Measurements from ENCODE around the gene ZDHHC11. TPM values are rescaled to one million over a fixed set of nuclear protein-coding genes. Genes with fewer than 3 reads are reported as not detected.
A peak's percentile ranks its signal among the peaks of the same experiment; 100 is the strongest.
"Not testable (repeated sequence)": the region's sequence is repeated elsewhere in the genome, so short reads cannot be mapped to it uniquely, and the experiment has no call there.

Gene ZDHHC11
- total and polyA plus RNA-seq, 3 donors from 2014 or later, result 22.9 to 39.7 (median 37.2) TPM

DNA sequence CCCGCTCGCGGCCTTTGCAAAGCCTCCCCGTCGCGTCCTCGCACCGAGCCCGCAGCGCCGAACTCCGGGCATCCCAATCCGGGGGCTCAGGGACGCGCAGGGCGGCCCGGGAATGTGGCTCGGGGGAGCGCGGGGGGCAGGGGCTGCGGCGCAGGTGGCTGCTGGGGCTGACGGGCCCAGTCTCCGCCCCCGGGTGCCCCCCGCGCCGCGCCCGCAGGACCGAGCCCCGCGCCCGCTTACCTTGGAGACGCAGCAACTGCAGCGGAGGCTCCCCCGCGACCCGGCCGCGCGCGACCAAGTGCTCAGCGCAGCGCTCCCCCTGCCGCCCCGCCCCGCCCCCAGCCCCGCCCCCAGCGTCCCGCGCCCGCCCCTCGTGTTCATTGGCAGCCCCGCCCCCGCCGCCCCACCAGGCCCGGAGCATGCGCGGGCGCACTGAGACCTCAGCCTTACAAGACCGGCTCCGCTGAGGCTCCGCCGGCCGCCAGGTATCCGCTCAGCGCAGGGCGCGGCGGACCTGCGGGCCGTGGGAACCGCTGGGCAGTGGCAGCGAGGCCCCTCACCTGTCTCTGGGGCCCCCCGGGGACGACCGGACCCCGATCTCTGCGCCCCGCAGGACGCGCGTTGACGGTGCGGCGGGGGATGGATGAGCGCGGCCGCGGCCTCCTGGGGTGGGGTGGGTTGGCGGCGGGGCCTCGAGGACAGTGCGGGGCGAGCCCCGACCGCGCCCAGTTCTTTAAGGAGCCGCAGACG lies 66.2 kb downstream of the ZDHHC11 start, which contains the start of gene ZDHHC11B:
ZDHHC11B (minus strand) TSS at position 302 of the 750 bp plus-strand sequence. CDS start 17,810 bp downstream, outside the sequence.
- H3K36me3 ChIP-seq (ENCODE audit: low read depth, missing control alignments); H3K27ac ChIP-seq; intact Hi-C loops (cut with DNase I; ENCODE audit: low total_unique reads): not testable (repeated sequence)

GRCh38 chr5:783881-784427 lies 66.8 kb downstream of the ZDHHC11 start:
- H3K4me1 ChIP-seq; DNase-seq; H3K27ac ChIP-seq; intact Hi-C loops (cut with DNase I; ENCODE audit: low total_unique reads); H3K27me3 ChIP-seq; H3K36me3 ChIP-seq (ENCODE audit: low read depth, missing control alignments); H3K9me3 ChIP-seq: not testable (repeated sequence)
- H3K4me3 ChIP-seq, result peak overlapping the region; percentile 66 to 70
- 0 to 1% methylated on average over 23 to 35 of the region's 43 CpGs for WGBS, 2 donors

More for the DNA sequence above, 66.2 kb downstream of the ZDHHC11 start, which contains the start of gene ZDHHC11B:
- DNase-seq, result peak; percentile 94
- peak within 1 kb of the TSS; percentile 66 to 70 for H3K4me3 ChIP-seq
- not testable (repeated sequence) for H3K9me3 ChIP-seq, H3K4me1 ChIP-seq, H3K27me3 ChIP-seq
- WGBS, 2 donors, result 1 to 2% methylated on average over 10 to 31 of the region's 101 CpGs

GRCh38 chr5:783049-783802 lies 67.6 kb downstream of the ZDHHC11 start:
- 3 to 4% methylated on average over 18 to 28 of the region's 31 CpGs for WGBS, 2 donors
- H3K4me3 ChIP-seq; H3K27ac ChIP-seq; H3K36me3 ChIP-seq (ENCODE audit: low read depth, missing control alignments); H3K9me3 ChIP-seq; H3K4me1 ChIP-seq; H3K27me3 ChIP-seq; intact Hi-C loops (cut with DNase I; ENCODE audit: low total_unique reads): not testable (repeated sequence)
- peak; percentile 37 for DNase-seq

GRCh38 chr5:782356-782755 lies 68.4 kb downstream of the ZDHHC11 start:
- H3K27ac ChIP-seq; H3K4me1 ChIP-seq; H3K36me3 ChIP-seq (ENCODE audit: low read depth, missing control alignments); H3K27me3 ChIP-seq; intact Hi-C loops (cut with DNase I; ENCODE audit: low total_unique reads); H3K4me3 ChIP-seq; DNase-seq; H3K9me3 ChIP-seq: not testable (repeated sequence)
- no CpG with 5 or more reads among the region's 12 CpGs for WGBS, 2 donors

DNA sequence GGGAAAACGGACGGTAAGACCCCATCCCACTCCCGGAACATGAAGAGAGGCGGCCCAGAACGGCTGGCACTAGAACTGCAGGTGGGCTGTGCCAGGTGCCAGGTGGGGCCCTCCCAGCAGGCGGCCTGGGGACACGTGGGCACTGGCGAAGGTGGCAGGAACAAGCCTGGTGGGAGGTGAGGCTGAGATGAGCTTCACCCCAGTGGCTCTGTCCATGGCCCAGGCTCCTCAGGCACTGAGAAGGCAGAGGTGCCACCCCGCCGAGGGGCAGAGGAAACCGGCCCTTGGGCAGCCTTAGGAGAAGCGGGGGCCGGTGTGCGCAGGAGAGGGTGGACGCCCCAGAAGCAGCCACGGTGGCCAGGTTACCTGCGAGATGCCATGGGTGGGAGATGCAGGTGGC lies 70.2 kb downstream of the ZDHHC11 start:
- H3K27me3 ChIP-seq; H3K9me3 ChIP-seq; DNase-seq; H3K4me3 ChIP-seq; H3K4me1 ChIP-seq; H3K27ac ChIP-seq; intact Hi-C loops (cut with DNase I; ENCODE audit: low total_unique reads); H3K36me3 ChIP-seq (ENCODE audit: low read depth, missing control alignments): not testable (repeated sequence)
- 84 to 95% methylated on average over 17 of the region's 17 CpGs for WGBS, 2 donors

- intact Hi-C loops (cut with DNase I; ENCODE audit: low total_unique reads); H3K27ac ChIP-seq; H3K27me3 ChIP-seq; H3K4me1 ChIP-seq; H3K36me3 ChIP-seq (ENCODE audit: low read depth, missing control alignments); H3K4me3 ChIP-seq; H3K9me3 ChIP-seq; DNase-seq: not testable (repeated sequence)
- WGBS, 2 donors, result 79 to 97% methylated on average over 5 to 6 of the region's 9 CpGs
Observed at GRCh38 chr5:778967-779366, 71.8 kb downstream of the ZDHHC11 start.

- H3K27ac ChIP-seq; intact Hi-C loops (cut with DNase I; ENCODE audit: low total_unique reads); H3K4me3 ChIP-seq; H3K4me1 ChIP-seq; H3K27me3 ChIP-seq; H3K36me3 ChIP-seq (ENCODE audit: low read depth, missing control alignments); H3K9me3 ChIP-seq; DNase-seq: not testable (repeated sequence)
- WGBS, 2 donors, result no CpG with 5 or more reads among the region's 6 CpGs
Observed at GRCh38 chr5:778421-778820, 72.4 kb downstream of the ZDHHC11 start.

DNA sequence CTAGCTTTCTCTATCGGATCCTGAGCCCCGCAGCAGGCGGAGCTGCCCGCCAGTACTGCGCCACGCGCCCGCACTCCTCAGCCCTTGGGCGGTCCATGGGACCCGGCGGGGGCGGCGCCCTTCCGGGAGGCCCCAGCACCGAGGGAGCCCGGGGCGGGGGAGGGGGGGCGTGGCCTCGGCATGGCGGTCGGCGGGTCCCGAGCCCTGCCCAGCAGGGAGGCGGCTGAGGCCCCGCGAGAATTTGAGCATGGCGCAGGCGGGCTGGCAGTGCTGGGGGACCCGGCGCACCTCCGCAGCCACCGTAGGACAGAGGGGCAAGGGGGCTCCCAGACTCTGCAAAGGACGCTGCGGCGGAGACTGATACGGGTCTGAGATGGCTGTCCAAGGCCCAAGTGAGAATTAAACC lies 73.0 kb downstream of the ZDHHC11 start:
- peak; percentile 52 for DNase-seq
- Histone ChIP-seq H3K4me3 (peak overlapping the region; percentile 51 to 53), H3K27me3 (no peaks in the 10 kb centered on the region), H3K36me3 (ENCODE audit: low read depth, missing control alignments) (no peaks in the 10 kb centered on the region), H3K4me1 (no peaks in the 10 kb centered on the region), H3K27ac (no peak overlapping the region), H3K9me3 (no peaks in the 10 kb centered on the region)
- intact Hi-C loops (cut with DNase I; ENCODE audit: low total_unique reads), result no loop called here
- WGBS, 2 donors, result 82 to 100% methylated on average over 8 to 32 of the region's 36 CpGs
- no peak for TF ChIP-seq POLR2A (IDR thresholded peaks at IDR 0.05)
- TF ChIP-seq, protein P1, sequence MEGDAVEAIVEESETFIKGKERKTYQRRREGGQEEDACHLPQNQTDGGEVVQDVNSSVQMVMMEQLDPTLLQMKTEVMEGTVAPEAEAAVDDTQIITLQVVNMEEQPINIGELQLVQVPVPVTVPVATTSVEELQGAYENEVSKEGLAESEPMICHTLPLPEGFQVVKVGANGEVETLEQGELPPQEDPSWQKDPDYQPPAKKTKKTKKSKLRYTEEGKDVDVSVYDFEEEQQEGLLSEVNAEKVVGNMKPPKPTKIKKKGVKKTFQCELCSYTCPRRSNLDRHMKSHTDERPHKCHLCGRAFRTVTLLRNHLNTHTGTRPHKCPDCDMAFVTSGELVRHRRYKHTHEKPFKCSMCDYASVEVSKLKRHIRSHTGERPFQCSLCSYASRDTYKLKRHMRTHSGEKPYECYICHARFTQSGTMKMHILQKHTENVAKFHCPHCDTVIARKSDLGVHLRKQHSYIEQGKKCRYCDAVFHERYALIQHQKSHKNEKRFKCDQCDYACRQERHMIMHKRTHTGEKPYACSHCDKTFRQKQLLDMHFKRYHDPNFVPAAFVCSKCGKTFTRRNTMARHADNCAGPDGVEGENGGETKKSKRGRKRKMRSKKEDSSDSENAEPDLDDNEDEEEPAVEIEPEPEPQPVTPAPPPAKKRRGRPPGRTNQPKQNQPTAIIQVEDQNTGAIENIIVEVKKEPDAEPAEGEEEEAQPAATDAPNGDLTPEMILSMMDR (IDR thresholded peaks at IDR 0.05), result no peak
